CD4-positive, alpha-beta T cell treated with Interleukin-15 for 1 hour (primary cell): ENCODE measurements around the gene PLAU.
A peak's percentile ranks its signal among the peaks of the same experiment; 100 is the strongest.
"Not testable (repeated sequence)": the region's sequence is repeated elsewhere in the genome, so short reads cannot be mapped to it uniquely, and the experiment has no call there.

Source experiments
- DNase-seq: peaks from one replicate; pipeline ENCODE4 v3.0.0-alpha.2; 2020

The PLAU gene

GRCh38 chr10:73900064-73900463 lies 10.9 kb upstream of the PLAU start:
- no peak for DNase-seq

GRCh38 chr10:73901261-73901660 lies 9.7 kb upstream of the PLAU start:
- no peak for DNase-seq

GRCh38 chr10:73902351-73902750 lies 8.6 kb upstream of the PLAU start:
- DNase-seq = no peak

GRCh38 chr10:73905256-73906020 lies 5.5 kb upstream of the PLAU start:
- DNase-seq = no peak

GRCh38 chr10:73906524-73907447 lies 4.1 kb upstream of the PLAU start:
- peak; percentile 43 for DNase-seq

- peak; percentile 62 for DNase-seq
Observed at GRCh38 chr10:73907841-73908517, 3.0 kb upstream of the PLAU start.

- DNase-seq = peak; percentile 79
Observed at GRCh38 chr10:73908853-73909539, 1.9 kb upstream of the PLAU start.

GRCh38 chr10:73909540-73910115 lies 1.3 kb upstream of the PLAU start:
- no peak for DNase-seq

- DNase-seq = no peak
Observed at GRCh38 chr10:73910401-73910763, 550 bp upstream of the PLAU start.

GRCh38 chr10:73911553-73912004 lies 647 bp downstream of the PLAU start:
- no peak for DNase-seq

GRCh38 chr10:73914036-73914435 lies 3.1 kb downstream of the PLAU start:
- DNase-seq = no peak

- no peak for DNase-seq
Observed at GRCh38 chr10:73915206-73915851, 4.4 kb downstream of the PLAU start.

- no peak for DNase-seq
Observed at GRCh38 chr10:73916761-73917470, 6.0 kb downstream of the PLAU start.

GRCh38 chr10:73917566-73918305 lies 6.8 kb downstream of the PLAU start:
- DNase-seq = no peak

GRCh38 chr10:73919481-73919880 lies 8.5 kb downstream of the PLAU start:
- not testable (repeated sequence) for DNase-seq

GRCh38 chr10:73920089-73920488 lies 9.2 kb downstream of the PLAU start:
- DNase-seq = peak; percentile 39

- no peak for DNase-seq
Observed at GRCh38 chr10:73922007-73922863, 11.3 kb downstream of the PLAU start.

GRCh38 chr10:73922864-73923133 lies 11.9 kb downstream of the PLAU start:
- DNase-seq = no peak

- DNase-seq = no peak
Observed at GRCh38 chr10:73923935-73924598, 13.1 kb downstream of the PLAU start.
